Endothelial cell of umbilical vein (primary cell): ENCODE results near the gene ESPNL. TPM values are rescaled to one million over a fixed set of nuclear protein-coding genes. Genes with fewer than 3 reads are reported as not detected.

ENCODE experiments used
- BruUV-seq: library from RNA; stranded (reverse); fragments of 400-500 nt; replicated peaks from 2 replicates; lab custom pipeline; 2021; lab: Mats Ljungman, UMichigan
- CTCF ChIA-PET: fragments of 300-600, 350-600 bp; sonication (Branson Sonifier 250); formaldehyde crosslinking; loops from one replicate; lab custom pipeline; 2021; ENCODE audit warnings: antibody characterized with exemption, inconsistent platforms; lab: Charles Lee
- POLR2A ChIA-PET: fragments of 300-600, 350-600 bp; sonication (Branson Sonifier 250); formaldehyde crosslinking; loops from one replicate; lab custom pipeline; 2021; ENCODE audit warnings: antibody characterized with exemption, inconsistent platforms; lab: Charles Lee
- DNase-seq: peaks from one replicate; pipeline ENCODE4 v3.0.0-alpha.2; 2011; ENCODE audit warnings: low read depth, low spot score
- FAIRE-seq: peaks from 2 replicates; lab custom pipeline; 2011; peaks lifted over from hg19 to GRCh38; lab: Jason Lieb, UNC
- H2AFZ ChIP-seq: 2 replicates; pipeline ENCODE4 v1.6.0; 2012; ENCODE audit warnings: low read depth, low read length, control low read depth, inconsistent platforms
- H3K27ac ChIP-seq: 2 replicates; pipeline ENCODE4 v1.5.1; 2011; ENCODE audit warnings: low read depth, mild to moderate bottlenecking, control low read depth, low read length, moderate library complexity; ENCODE audit not compliant: insufficient read depth
- H3K27me3 ChIP-seq, 2 experiments: 2 replicates each; pipeline versions ENCODE4 v1.6.0 to v1.6.1; 2011; ENCODE audit warnings: low read length in 2 of 2, mixed read lengths in 1 of 2; ENCODE audit not compliant: control insufficient read depth in 2 of 2, insufficient read depth in 2 of 2
- H3K36me3 ChIP-seq, 2 experiments: 2 replicates in 1 of 2; 3 replicates in 1 of 2; pipeline ENCODE4 v1.5.1; 2011; ENCODE audit warnings: low read length in 2 of 2, mild to moderate bottlenecking in 1 of 2, moderate library complexity in 1 of 2; ENCODE audit not compliant: control insufficient read depth in 2 of 2, insufficient read depth in 2 of 2; ENCODE audit errors: extremely low read depth in 1 of 2
- H3K4me1 ChIP-seq: 3 replicates; pipeline ENCODE4 v1.5.1; 2011; ENCODE audit warnings: mild to moderate bottlenecking, low read length; ENCODE audit not compliant: control insufficient read depth, insufficient read depth; ENCODE audit errors: extremely low read depth
- H3K4me2 ChIP-seq: 2 replicates; pipeline ENCODE4 v1.6.1; 2011; ENCODE audit warnings: low read length, control low read depth, mixed read lengths; ENCODE audit not compliant: insufficient read depth
- H3K4me3 ChIP-seq, 3 experiments: fragments of 200-600 bp in 1 of 3; sonication (generic), shearing (Covaris generic) in 1 of 3; replicated peaks in 1 of 3; 2 replicates each; pipeline ENCODE4 v1.5.1; 2011 to 2016; ENCODE audit warnings: control low read depth in 3 of 3, low read length in 3 of 3, mild to moderate bottlenecking in 2 of 3, inconsistent platforms in 1 of 3, low read depth in 1 of 3, moderate library complexity in 1 of 3; ENCODE audit not compliant: insufficient read depth in 1 of 3
- H3K79me2 ChIP-seq: 2 replicates; pipeline ENCODE4 v1.6.0; 2012; ENCODE audit warnings: low read length, inconsistent platforms; ENCODE audit not compliant: control insufficient read depth, insufficient read depth
- H3K9ac ChIP-seq: replicated peaks from 2 replicates; pipeline ENCODE3; 2011; ENCODE audit warnings: low read length, control low read depth; ENCODE audit not compliant: insufficient read depth; ENCODE audit errors: extremely low read depth
- H3K9me1 ChIP-seq: replicated peaks from 3 replicates; pipeline ENCODE4 v1.6.0; 2011; ENCODE audit warnings: mild to moderate bottlenecking, low read length; ENCODE audit not compliant: control insufficient read depth, insufficient read depth; ENCODE audit errors: extremely low read depth
- H3K9me3 ChIP-seq: replicated peaks from 2 replicates; pipeline ENCODE4 v1.5.1; 2012; ENCODE audit warnings: low read length, inconsistent platforms; ENCODE audit not compliant: control insufficient read depth, insufficient read depth
- H4K20me1 ChIP-seq: replicated peaks from 2 replicates; pipeline ENCODE3; 2011; ENCODE audit warnings: mild to moderate bottlenecking, low read length; ENCODE audit not compliant: control insufficient read depth, insufficient read depth; ENCODE audit errors: extremely low read depth
- EZH2 ChIP-seq: IDR thresholded peaks from 2 replicates; pipeline ENCODE4 v1.6.1; 2012; ENCODE audit warnings: borderline replicate concordance, low read depth, mild to moderate bottlenecking, moderate library complexity, low read length, inconsistent platforms; ENCODE audit not compliant: severe bottlenecking
- FOS ChIP-seq: IDR thresholded peaks from 2 replicates; pipeline ENCODE4 v1.6.1; 2011; ENCODE audit warnings: mild to moderate bottlenecking, low read length, moderate library complexity, borderline replicate concordance; ENCODE audit not compliant: insufficient read depth
- GATA2 ChIP-seq: IDR thresholded peaks from 2 replicates; pipeline ENCODE4 v1.7.0; 2011; ENCODE audit warnings: low read depth, mild to moderate bottlenecking, moderate library complexity, mixed read lengths, low read length; ENCODE audit not compliant: insufficient read length, insufficient read depth
- JUN ChIP-seq: IDR thresholded peaks from 2 replicates; pipeline ENCODE4 v1.6.1; 2011; ENCODE audit warnings: borderline replicate concordance, low read depth; ENCODE audit not compliant: insufficient read length, insufficient read depth
- MYC ChIP-seq: IDR thresholded peaks from one replicate; pipeline ENCODE4 v1.6.1; 2011; ENCODE audit warnings: mild to moderate bottlenecking, low read depth, low read length
- POLR2A ChIP-seq: IDR thresholded peaks from 2 replicates; pipeline ENCODE4 v1.6.1; 2012; ENCODE audit warnings: low read depth, mild to moderate bottlenecking, control low read depth, low read length
- POLR2AphosphoS5 ChIP-seq: IDR thresholded peaks from 2 replicates; pipeline ENCODE4 v1.6.1; 2012; ENCODE audit warnings: low read depth, mild to moderate bottlenecking, control low read depth, low read length, moderate library complexity; ENCODE audit not compliant: insufficient read depth
- dilution Hi-C: fragments of 300-500 bp; cut with MboI; formaldehyde crosslinking; loops from one replicate; pipeline ENCODE4 v1.15.0; 2019; ENCODE audit warnings: low sequenced_read_pairs; ENCODE audit not compliant: extremely low pct_ligation_motif_present
- intact Hi-C: fragments of 100-400 bp; cut with micrococcal nuclease; formaldehyde crosslinking; loops from one replicate; pipeline ENCODE4 v1.10.0; 2022
- polyA plus RNA-seq, 4 experiments: library from polyadenylated mRNA; depleted of rRNA in 3 of 4; stranded (reverse) in 3 of 4; unstranded in 1 of 4; fragments of >200 nt; gene quantifications; 2 replicates each; pipeline versions ENCODE4 v1.2.1 to v1.2.3, GENCODE V29; 2011 to 2012; ENCODE audit warnings: missing spikeins in 1 of 4
- total RNA-seq: library from RNA; stranded (reverse); gene quantifications from 2 replicates; pipeline ENCODE4 v1.2.3, GENCODE V29; 2021
- TF ChIP-seq, protein P1 (sequence below): IDR thresholded peaks from 2 replicates; pipeline ENCODE4 v1.6.1; 2011; ENCODE audit not compliant: insufficient read depth, insufficient read length
- TF ChIP-seq, protein P2 (sequence below), 2 donors: IDR thresholded peaks; 1 replicate in 1 of 2; 2 replicates in 1 of 2; pipeline ENCODE4 v1.5.1; 2011; ENCODE audit warnings: low read length in 2 of 2, mild to moderate bottlenecking in 2 of 2, moderate library complexity in 2 of 2, control low read depth in 1 of 2, inconsistent platforms in 1 of 2, low read depth in 1 of 2; ENCODE audit not compliant: insufficient read depth in 1 of 2; ENCODE audit errors: extremely low read depth in 1 of 2

The ESPNL gene
- total and polyA plus RNA-seq, 2 donors (not counting 3 experiments of a cell fraction or from before 2014, with no cell fraction given): not detected

DNA sequence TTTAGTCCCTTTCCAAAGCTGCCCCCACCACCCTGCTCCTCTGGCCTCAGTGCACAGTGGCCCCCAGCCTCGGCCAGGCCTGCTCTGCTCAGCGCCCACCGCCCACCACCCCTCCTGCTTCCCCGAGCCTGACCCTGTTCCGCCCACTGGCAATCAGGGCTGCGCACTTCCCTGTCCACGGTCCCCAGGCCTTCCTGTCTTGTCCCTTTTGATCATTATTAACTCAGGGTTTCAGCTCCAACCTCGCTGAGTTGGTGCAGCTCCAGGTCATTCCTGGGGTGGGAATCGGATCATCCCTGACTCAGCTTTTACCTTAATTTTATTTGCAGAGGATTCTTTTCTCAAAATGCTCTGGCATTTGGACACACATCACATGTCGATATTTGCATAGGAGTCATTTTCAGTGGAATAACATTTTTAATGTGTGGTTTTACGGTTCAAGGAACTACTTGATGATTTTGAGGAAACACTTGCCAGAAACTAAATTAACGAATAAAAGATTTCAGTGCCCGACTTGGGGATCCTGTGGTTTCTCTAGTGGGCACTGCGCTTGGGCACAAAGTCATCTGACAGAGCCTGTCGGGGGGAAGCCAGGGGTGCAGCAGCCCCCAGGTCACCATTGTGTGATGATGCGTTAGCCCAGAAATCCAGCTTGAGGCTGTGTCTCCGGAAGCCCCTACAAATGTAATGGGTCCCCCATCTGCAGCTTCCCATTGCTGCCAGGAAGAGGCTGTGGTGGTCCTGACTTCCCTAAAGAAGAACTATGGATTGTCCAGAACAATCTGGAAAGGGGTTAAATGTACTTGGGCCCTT is 1.0 kb upstream of the ESPNL start:
- Histone ChIP-seq H2AFZ (no peak overlapping the region), H3K4me2 (no peak overlapping the region), H3K79me2 (no peaks in the 10 kb centered on the region), H3K9ac (no peak overlapping the region), H3K9me1 (no peaks in the 10 kb centered on the region), H3K9me3 (no peaks in the 10 kb centered on the region), H4K20me1 (no peaks in the 10 kb centered on the region), H3K27ac (no peak overlapping the region), H3K36me3 (no peaks in the 10 kb centered on the region), H3K27me3 (no peaks in the 10 kb centered on the region), H3K4me3 (no peak overlapping the region), H3K4me1 (no peaks in the 10 kb centered on the region)
- TF ChIP-seq JUN (no peak), GATA2 (no peak), EZH2 (no peak), FOS (no peak), POLR2AphosphoS5 (no peak), MYC (no peak), POLR2A (no peak)
- TF ChIP-seq, protein P1, sequence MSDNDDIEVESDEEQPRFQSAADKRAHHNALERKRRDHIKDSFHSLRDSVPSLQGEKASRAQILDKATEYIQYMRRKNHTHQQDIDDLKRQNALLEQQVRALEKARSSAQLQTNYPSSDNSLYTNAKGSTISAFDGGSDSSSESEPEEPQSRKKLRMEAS: no peak
- TF ChIP-seq, protein P2, sequence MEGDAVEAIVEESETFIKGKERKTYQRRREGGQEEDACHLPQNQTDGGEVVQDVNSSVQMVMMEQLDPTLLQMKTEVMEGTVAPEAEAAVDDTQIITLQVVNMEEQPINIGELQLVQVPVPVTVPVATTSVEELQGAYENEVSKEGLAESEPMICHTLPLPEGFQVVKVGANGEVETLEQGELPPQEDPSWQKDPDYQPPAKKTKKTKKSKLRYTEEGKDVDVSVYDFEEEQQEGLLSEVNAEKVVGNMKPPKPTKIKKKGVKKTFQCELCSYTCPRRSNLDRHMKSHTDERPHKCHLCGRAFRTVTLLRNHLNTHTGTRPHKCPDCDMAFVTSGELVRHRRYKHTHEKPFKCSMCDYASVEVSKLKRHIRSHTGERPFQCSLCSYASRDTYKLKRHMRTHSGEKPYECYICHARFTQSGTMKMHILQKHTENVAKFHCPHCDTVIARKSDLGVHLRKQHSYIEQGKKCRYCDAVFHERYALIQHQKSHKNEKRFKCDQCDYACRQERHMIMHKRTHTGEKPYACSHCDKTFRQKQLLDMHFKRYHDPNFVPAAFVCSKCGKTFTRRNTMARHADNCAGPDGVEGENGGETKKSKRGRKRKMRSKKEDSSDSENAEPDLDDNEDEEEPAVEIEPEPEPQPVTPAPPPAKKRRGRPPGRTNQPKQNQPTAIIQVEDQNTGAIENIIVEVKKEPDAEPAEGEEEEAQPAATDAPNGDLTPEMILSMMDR (IDR thresholded peaks at IDR 0.05; ENCODE audit: extremely low read depth in 1 of 2, insufficient read depth in 1 of 2, low read depth in 1 of 2, low read length in 2 of 2): no peak
- dilution Hi-C loops (no loop called here), intact Hi-C loops (loop anchor here (1.0 kb wide), 1 partner anchor 39 kb away; no protein-coding TSS in a partner anchor)
- DNase-seq: no peak
- TSS peak; percentile 57 for BruUV-seq
- CTCF ChIA-PET: interaction anchor here (1.1 to 2.2 kb wide), 3 partner anchors 10 to 176 kb away, joined by 5 to 6 read pairs (median 5); no protein-coding TSS in a partner anchor
- POLR2A ChIA-PET: no interaction called here
- FAIRE-seq: no peak
